NK-92 treated with Interleukin-12 subunit alpha and Interleukin-12 subunit beta, amount 100 ng/mL, for 24 hours (cell line): ENCODE data around the gene CMPK2.
"Not testable (repeated sequence)": the region's sequence is repeated elsewhere in the genome, so short reads cannot be mapped to it uniquely, and the experiment has no call there.

Source experiments
- DNase-seq: peaks from one replicate; lab custom pipeline; 2025; lab: John Stamatoyannopoulos, UW

Gene CMPK2

GRCh38 chr2:6865346-6866274 lies at the start of gene CMPK2:
Gene CMPK2 (minus strand): TSS chr2:6865907. CDS start chr2:6865696, 211 bp downstream.
- DNase-seq, result peak; percentile 60

GRCh38 chr2:6915399-6915798 lies 49.7 kb upstream of the CMPK2 start:
- no peak for DNase-seq

GRCh38 chr2:6914828-6915227 lies 49.1 kb upstream of the CMPK2 start:
- no peak for DNase-seq

GRCh38 chr2:6913415-6914157 lies 47.9 kb upstream of the CMPK2 start:
- no peak for DNase-seq

GRCh38 chr2:6911721-6912120 lies 46.0 kb upstream of the CMPK2 start:
- no peak for DNase-seq

- DNase-seq, result peak; percentile 17
Measured at GRCh38 chr2:6909431-6910385, 44.0 kb upstream of the CMPK2 start.

GRCh38 chr2:6908291-6908690 lies 42.6 kb upstream of the CMPK2 start:
- DNase-seq, result no peak

- DNase-seq, result no peak
Measured at GRCh38 chr2:6906165-6906741, 40.5 kb upstream of the CMPK2 start.

- DNase-seq, result no peak
Measured at GRCh38 chr2:6905668-6906067, 40.0 kb upstream of the CMPK2 start.

GRCh38 chr2:6902581-6902980 lies 36.9 kb upstream of the CMPK2 start:
- DNase-seq, result not testable (repeated sequence)

- DNase-seq, result no peak
Measured at GRCh38 chr2:6896930-6897759, 31.4 kb upstream of the CMPK2 start.

GRCh38 chr2:6893876-6894482 lies 28.3 kb upstream of the CMPK2 start:
- no peak for DNase-seq

- DNase-seq, result no peak
Measured at GRCh38 chr2:6888724-6889123, 23.0 kb upstream of the CMPK2 start.

- no peak for DNase-seq
Measured at GRCh38 chr2:6887751-6888192, 22.1 kb upstream of the CMPK2 start.

GRCh38 chr2:6885968-6886367 lies 20.3 kb upstream of the CMPK2 start:
- no peak for DNase-seq

- no peak for DNase-seq
Measured at GRCh38 chr2:6885551-6885950, 19.8 kb upstream of the CMPK2 start.

GRCh38 chr2:6883448-6884122 lies 17.9 kb upstream of the CMPK2 start:
- DNase-seq, result no peak

GRCh38 chr2:6881516-6881915 lies 15.8 kb upstream of the CMPK2 start:
- DNase-seq, result no peak

GRCh38 chr2:6881046-6881445 lies 15.3 kb upstream of the CMPK2 start:
- no peak for DNase-seq
